ENCODE results near the gene SLC46A1.

- TF ChIP-seq EZH2 (IDR thresholded peaks at IDR 0.05; ENCODE audit: low read length, missing control alignments) (no peak), CTCF (conservative IDR thresholded peaks at IDR 0.05 in 1 of 2, IDR thresholded peaks at IDR 0.05 in 1 of 2; ENCODE audit: low read depth in 1 of 2, low read length in 2 of 2) (no peak)
These were observed 15.0 kb downstream of the SLC46A1 start for GRCh38 chr17:28390984-28391383.

All from fibroblast of lung (primary cell).